Eye (tissue), 1 donor: ENCODE measurements around the gene LIX1.
A peak's percentile ranks its signal among the peaks of the same experiment; 100 is the strongest.

Source experiments
- DNase-seq: peaks from one replicate; pipeline ENCODE4 v3.0.0-alpha.2; 2015

LIX1 gene

GRCh38 chr5:97073420-97073819 is 69.0 kb downstream of the LIX1 start:
- no peak for DNase-seq

GRCh38 chr5:97072696-97073095 is 69.7 kb downstream of the LIX1 start:
- DNase-seq = no peak

- DNase-seq = no peak
These were observed 70.4 kb downstream of the LIX1 start for GRCh38 chr5:97071993-97072392.

GRCh38 chr5:97071101-97071500 is 71.3 kb downstream of the LIX1 start:
- no peak for DNase-seq

- DNase-seq = no peak
These were observed 72.2 kb downstream of the LIX1 start for GRCh38 chr5:97070234-97070633.

- DNase-seq = no peak
These were observed 75.0 kb downstream of the LIX1 start for GRCh38 chr5:97067296-97067850.

GRCh38 chr5:97065475-97065874 is 76.9 kb downstream of the LIX1 start:
- no peak for DNase-seq

- no peak for DNase-seq
These were observed 79.2 kb downstream of the LIX1 start for GRCh38 chr5:97063251-97063650.

- DNase-seq = peak; percentile 48
These were observed 80.4 kb downstream of the LIX1 start for GRCh38 chr5:97062046-97062445.

GRCh38 chr5:97056263-97056662 is 86.1 kb downstream of the LIX1 start:
- no peak for DNase-seq

GRCh38 chr5:97049175-97049574 is 93.2 kb downstream of the LIX1 start:
- no peak for DNase-seq

- no peak for DNase-seq
These were observed 95.3 kb downstream of the LIX1 start for GRCh38 chr5:97047076-97047475.

GRCh38 chr5:97046270-97046982 is 96.0 kb downstream of the LIX1 start:
- DNase-seq = no peak

- DNase-seq = no peak
These were observed 98.4 kb downstream of the LIX1 start for GRCh38 chr5:97044052-97044451.

- no peak for DNase-seq
These were observed 98.9 kb downstream of the LIX1 start for GRCh38 chr5:97043511-97043910.

- no peak for DNase-seq
These were observed 99.4 kb downstream of the LIX1 start for GRCh38 chr5:97042996-97043395.
